GM10847 (cell line): ENCODE measurements around the gene MSRB3.

Experiments used
- POLR2A ChIP-seq: IDR thresholded peaks from 2 replicates; pipeline ENCODE4 v1.6.1; 2011; ENCODE audit not compliant: insufficient read length; ENCODE audit errors: extremely low read depth

Gene MSRB3

DNA sequence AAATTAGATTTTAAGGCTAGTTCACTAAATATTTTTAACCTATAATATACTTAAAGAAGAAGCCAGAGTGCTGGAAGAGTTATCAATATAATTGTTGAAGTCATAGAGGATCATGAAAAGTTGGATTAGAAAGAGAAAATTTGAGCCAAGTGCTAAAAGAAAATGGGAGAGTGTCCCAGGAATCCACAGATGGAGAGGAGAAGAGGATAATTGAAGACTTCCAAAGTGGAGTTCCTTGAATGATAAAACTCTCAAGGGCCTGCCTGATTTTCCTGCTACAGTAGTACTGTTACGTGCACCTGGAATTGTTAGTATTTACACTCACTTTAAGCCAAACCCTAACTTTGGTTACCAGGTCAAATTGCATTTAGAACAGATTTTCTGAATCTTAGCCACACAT is 113.2 kb downstream of the MSRB3 start:
- no peak for TF ChIP-seq POLR2A

GRCh38 chr12:65392491-65392890 is 114.0 kb downstream of the MSRB3 start:
- no peak for TF ChIP-seq POLR2A

DNA sequence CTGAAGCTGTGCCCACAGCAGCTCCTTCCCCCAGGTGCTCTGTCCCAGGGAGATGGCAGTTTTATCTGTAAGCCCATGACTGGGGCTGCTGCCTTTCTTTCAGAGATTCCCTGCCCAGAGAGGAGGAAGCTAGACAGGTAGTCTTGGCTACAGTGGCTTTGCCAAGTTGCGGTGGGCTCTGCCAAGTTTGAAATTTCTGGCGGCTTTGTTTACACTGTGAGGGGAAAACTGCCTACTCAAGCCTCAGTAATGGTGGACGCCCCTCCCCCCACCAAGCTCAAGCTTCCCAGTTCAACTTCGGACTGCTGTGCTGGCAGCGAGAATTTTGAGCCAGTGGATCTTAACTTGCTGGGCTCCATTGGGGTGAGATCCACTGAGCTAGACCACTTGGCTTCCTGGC is 124.7 kb downstream of the MSRB3 start:
- TF ChIP-seq POLR2A = no peak

DNA sequence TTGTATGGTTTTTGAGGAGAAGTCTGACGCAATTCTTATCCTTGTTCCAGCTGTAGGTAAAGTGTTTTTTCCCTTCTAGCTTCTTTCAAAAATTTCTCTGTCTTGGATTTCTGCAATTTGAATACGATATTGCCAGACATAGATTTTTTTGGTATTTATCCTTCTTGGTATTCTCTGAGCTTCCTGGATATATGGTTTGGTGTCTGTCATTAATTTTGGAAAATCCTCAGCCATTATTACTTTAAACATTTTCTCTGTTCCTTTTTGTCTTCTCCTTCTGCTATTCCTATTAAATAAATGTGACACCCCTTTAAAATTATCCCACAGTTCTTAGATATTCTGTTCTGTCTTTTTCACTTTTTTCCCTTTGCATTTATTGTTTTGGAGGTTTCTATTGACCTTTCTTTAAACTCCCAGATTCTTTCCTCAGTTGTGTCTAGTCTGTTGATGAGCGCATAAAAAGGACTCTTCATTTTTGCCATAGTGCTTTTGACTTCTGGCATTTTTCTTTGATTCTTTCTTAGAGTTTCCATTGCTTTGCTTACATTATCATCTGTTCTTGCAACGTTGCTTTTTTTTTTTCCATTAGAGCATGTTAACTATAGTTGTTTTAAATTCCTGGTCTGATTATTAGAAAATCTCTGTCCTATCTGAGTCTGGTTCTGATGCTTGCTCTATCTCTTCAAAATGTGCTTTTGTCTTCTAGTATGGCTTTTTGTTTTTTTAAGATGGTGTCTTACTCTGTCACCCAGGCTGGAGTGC is 129.1 kb downstream of the MSRB3 start:
- no peak for TF ChIP-seq POLR2A

GRCh38 chr12:65408441-65408840 is 130.0 kb downstream of the MSRB3 start:
- TF ChIP-seq POLR2A = no peak

DNA sequence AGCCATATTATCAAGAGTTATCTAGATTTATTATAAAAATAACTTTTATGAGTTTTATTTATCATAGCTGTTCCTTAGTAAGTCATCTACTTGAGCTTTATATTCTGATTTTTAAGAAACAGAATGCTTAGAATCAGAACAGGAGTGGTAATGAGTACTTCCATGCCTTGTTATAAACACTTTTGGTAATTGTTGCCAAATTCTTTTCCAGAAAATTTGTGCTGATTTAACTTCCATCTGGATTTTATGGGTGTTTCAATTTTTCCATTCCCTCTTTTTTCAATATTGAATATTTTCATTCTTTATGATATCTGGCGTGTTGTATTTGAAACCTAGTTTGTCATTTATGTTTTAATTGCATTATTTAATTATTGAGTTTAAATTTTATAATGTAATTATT is 131.2 kb downstream of the MSRB3 start:
- TF ChIP-seq POLR2A = no peak

DNA sequence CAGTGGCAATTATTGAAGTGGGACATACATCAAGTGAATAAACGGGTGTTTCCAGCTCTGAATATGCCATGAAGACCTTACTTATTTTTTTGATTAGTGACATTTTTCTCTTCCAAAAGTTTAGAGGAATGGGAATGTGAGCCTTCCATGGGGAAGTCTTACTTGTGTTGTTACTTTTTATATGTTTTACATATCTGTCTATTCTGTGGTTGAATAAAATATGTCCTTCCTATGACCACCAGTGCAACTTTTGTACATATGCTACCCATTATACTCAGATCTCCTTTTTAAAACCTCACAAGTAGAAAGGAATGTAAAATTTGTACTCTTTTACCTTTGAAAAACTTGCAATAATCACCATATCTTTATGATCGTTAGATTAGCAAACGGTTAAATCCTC is 132.7 kb downstream of the MSRB3 start:
- no peak for TF ChIP-seq POLR2A

DNA sequence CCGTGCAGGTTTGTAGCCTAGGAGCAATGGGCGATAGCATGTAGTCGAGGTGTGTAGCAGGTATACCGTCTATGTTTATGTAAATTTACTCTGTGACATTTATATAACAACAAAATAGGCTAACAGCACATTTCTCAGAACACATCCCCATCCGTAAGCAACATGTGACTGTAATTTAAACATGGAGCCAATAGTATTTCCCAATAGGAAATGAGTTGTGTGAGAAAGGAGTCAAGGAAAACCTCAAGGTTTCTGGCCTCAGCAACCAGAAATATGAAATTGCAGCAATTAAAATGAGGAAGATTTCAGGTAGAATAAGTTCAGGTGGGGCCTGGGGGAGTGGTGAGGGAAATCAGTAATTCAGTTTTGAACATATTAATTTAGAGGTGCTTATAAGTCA is 136.0 kb downstream of the MSRB3 start:
- TF ChIP-seq POLR2A = no peak

DNA sequence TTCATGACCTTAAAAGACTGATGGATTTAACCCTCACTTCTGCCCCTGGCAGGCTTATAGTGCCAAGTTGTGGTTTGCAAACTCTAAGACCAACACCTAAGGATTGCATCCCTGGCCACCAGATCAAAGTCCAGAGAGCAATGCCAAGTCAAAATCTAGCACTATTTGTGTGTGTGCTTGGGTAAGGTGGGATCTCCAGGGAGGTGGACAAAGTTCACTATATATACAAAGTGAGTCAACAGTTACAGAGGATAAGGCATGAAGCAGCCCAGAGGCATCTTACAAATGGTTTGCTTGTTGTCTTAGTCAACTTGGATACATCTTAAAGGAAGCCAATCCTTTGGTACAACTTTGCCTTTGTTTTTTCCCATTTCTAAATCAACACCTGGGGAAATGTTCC is 137.3 kb downstream of the MSRB3 start:
- no peak for TF ChIP-seq POLR2A

- TF ChIP-seq POLR2A = no peak
Measured at GRCh38 chr12:65419284-65420072, 141.0 kb downstream of the MSRB3 start.

DNA sequence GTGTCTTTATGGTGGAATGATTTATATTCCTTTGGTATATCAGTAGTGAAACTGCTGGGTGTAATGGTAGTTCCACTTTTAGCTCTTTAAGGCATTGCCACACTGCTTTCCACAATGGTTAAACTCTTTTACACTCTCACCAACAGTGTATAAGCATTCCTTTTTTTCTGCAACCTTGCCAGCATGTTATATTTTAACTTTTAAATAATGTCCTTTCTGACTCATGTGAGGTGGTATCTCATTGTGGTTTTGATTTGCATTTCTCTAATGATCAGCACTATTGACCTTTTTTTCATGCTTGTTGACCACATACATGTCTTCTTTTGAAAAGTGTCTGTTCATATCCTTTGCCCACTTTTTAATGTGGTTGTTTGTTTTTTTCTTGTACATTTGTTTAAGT is 142.5 kb downstream of the MSRB3 start:
- no peak for TF ChIP-seq POLR2A

GRCh38 chr12:65427646-65428045 is 149.2 kb downstream of the MSRB3 start:
- TF ChIP-seq POLR2A = no peak

DNA sequence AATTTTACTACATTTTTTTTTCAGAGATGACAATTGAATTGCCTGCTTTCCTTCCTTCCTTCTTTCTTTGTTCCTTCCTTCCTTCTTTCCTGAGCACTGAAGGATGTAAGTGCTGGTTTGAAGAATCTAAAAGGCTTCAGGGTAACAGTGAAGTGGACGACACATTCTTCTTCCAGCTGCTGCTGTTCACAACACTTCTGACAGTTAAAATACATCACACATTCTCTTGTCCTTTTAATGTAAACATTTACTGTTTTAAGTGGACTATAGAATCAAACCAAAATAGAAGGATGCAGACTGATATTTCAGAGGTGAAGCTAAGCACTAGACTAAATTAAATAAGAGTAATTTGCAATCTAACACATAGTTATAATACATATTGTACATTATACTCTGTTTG is 151.5 kb downstream of the MSRB3 start:
- TF ChIP-seq POLR2A = no peak

GRCh38 chr12:65430571-65431306 is 152.3 kb downstream of the MSRB3 start:
- no peak for TF ChIP-seq POLR2A

- no peak for TF ChIP-seq POLR2A
Measured at GRCh38 chr12:65432114-65432513, 153.6 kb downstream of the MSRB3 start.

- TF ChIP-seq POLR2A = no peak
Measured at GRCh38 chr12:65432651-65433050, 154.2 kb downstream of the MSRB3 start.

DNA sequence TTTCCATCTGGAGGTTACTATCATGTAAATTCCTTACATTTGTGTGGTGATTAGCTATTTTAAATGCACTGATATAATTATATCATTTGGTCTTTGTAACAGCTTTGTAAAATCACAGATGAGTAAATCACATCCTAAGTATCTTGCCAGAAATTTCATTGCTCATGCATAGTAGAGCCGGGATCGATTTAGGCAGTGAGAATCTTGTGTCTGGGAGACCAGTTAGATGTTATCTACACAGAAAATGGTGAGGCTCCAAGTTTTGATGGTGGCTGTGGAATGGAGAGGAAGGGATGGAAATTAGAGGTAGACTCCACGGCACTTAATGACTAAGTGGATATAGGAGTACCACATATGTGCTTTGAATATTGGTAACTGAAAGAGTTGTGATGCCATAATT is 156.3 kb downstream of the MSRB3 start:
- TF ChIP-seq POLR2A = no peak

- TF ChIP-seq POLR2A = no peak
Measured at GRCh38 chr12:65443038-65443437, 164.6 kb downstream of the MSRB3 start.
